ENCODE measurements around the gene EML1.

EML1 gene

GRCh38 chr14:99803803-99804202 is 10.6 kb downstream of the EML1 start:
- Histone ChIP-seq H3K9me3 (ENCODE audit: control insufficient read depth, low read length) (no peaks in the 10 kb centered on the region), H3K27me3 (ENCODE audit: control insufficient read depth, insufficient read depth, low read length) (peaks cover 7% of the 10 kb centered on the region), H3K4me1 (ENCODE audit: control insufficient read depth, insufficient read depth, low read length) (no peaks in the 10 kb centered on the region), H3K36me3 (ENCODE audit: control insufficient read depth, insufficient read depth, low read length) (no peaks in the 10 kb centered on the region), H3K9ac (ENCODE audit: low read length) (no peak overlapping the region), H3K4me3 (ENCODE audit: low read length) (no peak overlapping the region)

- no peaks in the 10 kb centered on the region for H3K36me3 ChIP-seq (ENCODE audit: control insufficient read depth, insufficient read depth, low read length)
Observed at GRCh38 chr14:99805757-99806439, 12.7 kb downstream of the EML1 start.

GRCh38 chr14:99806836-99807235 is 13.6 kb downstream of the EML1 start:
- Histone ChIP-seq H3K4me3 (ENCODE audit: low read length) (no peak overlapping the region), H3K4me1 (ENCODE audit: control insufficient read depth, insufficient read depth, low read length) (no peaks in the 10 kb centered on the region), H3K9me3 (ENCODE audit: control insufficient read depth, low read length) (no peaks in the 10 kb centered on the region), H3K36me3 (ENCODE audit: control insufficient read depth, insufficient read depth, low read length) (no peaks in the 10 kb centered on the region), H3K27me3 (ENCODE audit: control insufficient read depth, insufficient read depth, low read length) (peaks cover 7% of the 10 kb centered on the region), H3K9ac (ENCODE audit: low read length) (no peak overlapping the region)

More at GRCh38 chr14:99805757-99806439, 12.7 kb downstream of the EML1 start:
- Histone ChIP-seq H3K4me1 (ENCODE audit: control insufficient read depth, insufficient read depth, low read length) (no peaks in the 10 kb centered on the region), H3K4me3 (ENCODE audit: low read length) (no peak overlapping the region), H3K27me3 (ENCODE audit: control insufficient read depth, insufficient read depth, low read length) (peaks cover 7% of the 10 kb centered on the region), H3K9me3 (ENCODE audit: control insufficient read depth, low read length) (no peaks in the 10 kb centered on the region), H3K9ac (ENCODE audit: low read length) (no peak overlapping the region)

GRCh38 chr14:99807413-99808153 is 14.4 kb downstream of the EML1 start:
- Histone ChIP-seq H3K4me3 (ENCODE audit: low read length) (no peak overlapping the region), H3K9me3 (ENCODE audit: control insufficient read depth, low read length) (no peaks in the 10 kb centered on the region), H3K4me1 (ENCODE audit: control insufficient read depth, insufficient read depth, low read length) (no peaks in the 10 kb centered on the region), H3K27me3 (ENCODE audit: control insufficient read depth, insufficient read depth, low read length) (peaks cover 7% of the 10 kb centered on the region), H3K9ac (ENCODE audit: low read length) (no peak overlapping the region), H3K36me3 (ENCODE audit: control insufficient read depth, insufficient read depth, low read length) (no peaks in the 10 kb centered on the region)

GRCh38 chr14:99808154-99808505 is 14.9 kb downstream of the EML1 start:
- Histone ChIP-seq H3K36me3 (ENCODE audit: control insufficient read depth, insufficient read depth, low read length) (no peaks in the 10 kb centered on the region), H3K27me3 (ENCODE audit: control insufficient read depth, insufficient read depth, low read length) (peaks cover 7% of the 10 kb centered on the region), H3K4me1 (ENCODE audit: control insufficient read depth, insufficient read depth, low read length) (no peaks in the 10 kb centered on the region), H3K9me3 (ENCODE audit: control insufficient read depth, low read length) (no peaks in the 10 kb centered on the region), H3K9ac (ENCODE audit: low read length) (no peak overlapping the region), H3K4me3 (ENCODE audit: low read length) (no peak overlapping the region)

GRCh38 chr14:99808515-99808914 is 15.3 kb downstream of the EML1 start:
- Histone ChIP-seq H3K27me3 (ENCODE audit: control insufficient read depth, insufficient read depth, low read length) (peaks cover 7% of the 10 kb centered on the region), H3K4me1 (ENCODE audit: control insufficient read depth, insufficient read depth, low read length) (no peaks in the 10 kb centered on the region), H3K36me3 (ENCODE audit: control insufficient read depth, insufficient read depth, low read length) (no peaks in the 10 kb centered on the region), H3K9me3 (ENCODE audit: control insufficient read depth, low read length) (no peaks in the 10 kb centered on the region), H3K4me3 (ENCODE audit: low read length) (no peak overlapping the region), H3K9ac (ENCODE audit: low read length) (no peak overlapping the region)

GRCh38 chr14:99809360-99809759 is 16.1 kb downstream of the EML1 start:
- no peaks in the 10 kb centered on the region for H3K9me3 ChIP-seq (ENCODE audit: control insufficient read depth, low read length)
- H3K4me3 ChIP-seq (ENCODE audit: low read length): no peak overlapping the region
- H3K9ac ChIP-seq (ENCODE audit: low read length): no peak overlapping the region
- H3K36me3 ChIP-seq (ENCODE audit: control insufficient read depth, insufficient read depth, low read length): no peaks in the 10 kb centered on the region
- H3K27me3 ChIP-seq (ENCODE audit: control insufficient read depth, insufficient read depth, low read length): peaks cover 5% of the 10 kb centered on the region
- no peaks in the 10 kb centered on the region for H3K4me1 ChIP-seq (ENCODE audit: control insufficient read depth, insufficient read depth, low read length)

GRCh38 chr14:99809859-99810558 is 16.8 kb downstream of the EML1 start:
- no peaks in the 10 kb centered on the region for H3K27me3 ChIP-seq (ENCODE audit: control insufficient read depth, insufficient read depth, low read length)
- no peaks in the 10 kb centered on the region for H3K4me1 ChIP-seq (ENCODE audit: control insufficient read depth, insufficient read depth, low read length)
- no peaks in the 10 kb centered on the region for H3K36me3 ChIP-seq (ENCODE audit: control insufficient read depth, insufficient read depth, low read length)
- no peak overlapping the region for H3K4me3 ChIP-seq (ENCODE audit: low read length)
- H3K9ac ChIP-seq (ENCODE audit: low read length): no peak overlapping the region
- H3K9me3 ChIP-seq (ENCODE audit: control insufficient read depth, low read length): no peaks in the 10 kb centered on the region

- H3K36me3 ChIP-seq (ENCODE audit: control insufficient read depth, insufficient read depth, low read length): no peaks in the 10 kb centered on the region
- no peaks in the 10 kb centered on the region for H3K27me3 ChIP-seq (ENCODE audit: control insufficient read depth, insufficient read depth, low read length)
- H3K4me3 ChIP-seq (ENCODE audit: low read length): no peak overlapping the region
- H3K4me1 ChIP-seq (ENCODE audit: control insufficient read depth, insufficient read depth, low read length): no peaks in the 10 kb centered on the region
- H3K9me3 ChIP-seq (ENCODE audit: control insufficient read depth, low read length): no peaks in the 10 kb centered on the region
- no peak overlapping the region for H3K9ac ChIP-seq (ENCODE audit: low read length)
Observed at GRCh38 chr14:99810559-99810874, 17.3 kb downstream of the EML1 start.

- Histone ChIP-seq H3K9me3 (ENCODE audit: control insufficient read depth, low read length) (no peaks in the 10 kb centered on the region), H3K9ac (ENCODE audit: low read length) (no peak overlapping the region), H3K36me3 (ENCODE audit: control insufficient read depth, insufficient read depth, low read length) (no peaks in the 10 kb centered on the region), H3K4me3 (ENCODE audit: low read length) (no peak overlapping the region), H3K4me1 (ENCODE audit: control insufficient read depth, insufficient read depth, low read length) (no peaks in the 10 kb centered on the region), H3K27me3 (ENCODE audit: control insufficient read depth, insufficient read depth, low read length) (no peaks in the 10 kb centered on the region)
Observed at GRCh38 chr14:99812096-99812750, 19.0 kb downstream of the EML1 start.

- Histone ChIP-seq H3K4me1 (ENCODE audit: control insufficient read depth, insufficient read depth, low read length) (no peaks in the 10 kb centered on the region), H3K36me3 (ENCODE audit: control insufficient read depth, insufficient read depth, low read length) (no peaks in the 10 kb centered on the region), H3K9me3 (ENCODE audit: control insufficient read depth, low read length) (no peaks in the 10 kb centered on the region), H3K27me3 (ENCODE audit: control insufficient read depth, insufficient read depth, low read length) (no peaks in the 10 kb centered on the region), H3K9ac (ENCODE audit: low read length) (no peak overlapping the region), H3K4me3 (ENCODE audit: low read length) (no peak overlapping the region)
Observed at GRCh38 chr14:99812892-99813291, 19.7 kb downstream of the EML1 start.

- H3K4me3 ChIP-seq (ENCODE audit: low read length): no peak overlapping the region
- H3K4me1 ChIP-seq (ENCODE audit: control insufficient read depth, insufficient read depth, low read length): no peaks in the 10 kb centered on the region
- no peaks in the 10 kb centered on the region for H3K9me3 ChIP-seq (ENCODE audit: control insufficient read depth, low read length)
- H3K27me3 ChIP-seq (ENCODE audit: control insufficient read depth, insufficient read depth, low read length): no peaks in the 10 kb centered on the region
- no peaks in the 10 kb centered on the region for H3K36me3 ChIP-seq (ENCODE audit: control insufficient read depth, insufficient read depth, low read length)
- no peak overlapping the region for H3K9ac ChIP-seq (ENCODE audit: low read length)
Observed at GRCh38 chr14:99815696-99816095, 22.5 kb downstream of the EML1 start.

All from mucosa of stomach (tissue), 1 donor.